Measurements from ENCODE around the gene ARL6IP4.

DNA sequence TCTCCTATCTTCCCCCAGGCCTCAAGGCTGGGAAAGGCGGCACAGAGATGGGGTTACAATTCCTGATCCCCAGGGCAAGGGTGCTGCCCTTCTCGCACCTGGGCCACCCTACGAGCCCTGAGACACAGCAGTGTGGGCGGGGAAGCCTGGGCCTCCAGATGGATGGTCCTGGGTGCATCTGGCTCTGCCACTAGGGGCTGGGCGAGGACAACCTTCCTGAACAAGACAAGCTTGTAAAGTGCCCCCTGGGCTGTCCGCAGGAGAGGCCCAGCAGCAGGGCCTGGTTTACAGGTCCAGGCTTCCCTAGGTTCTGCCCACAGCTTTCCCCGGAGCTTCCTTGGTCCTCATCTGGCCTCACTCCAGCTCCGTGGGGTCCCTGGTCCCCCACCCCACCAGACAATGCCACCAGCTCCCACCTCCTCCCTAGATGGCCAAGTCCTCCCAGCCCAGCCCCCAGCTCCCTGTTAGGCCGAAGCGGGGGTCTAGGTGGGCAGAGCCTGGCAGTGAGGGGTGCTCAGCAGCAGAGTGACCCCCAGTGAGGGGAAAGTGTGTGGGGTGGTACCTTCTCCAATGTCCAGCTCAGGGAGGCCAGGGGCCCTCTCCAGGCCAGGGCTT, 8.9 kb downstream of the ARL6IP4 start:
- TF ChIP-seq CTCF (IDR thresholded peaks at IDR 0.05; ENCODE audit: insufficient read depth, low read length): no peak
- TF ChIP-seq, protein P1, sequence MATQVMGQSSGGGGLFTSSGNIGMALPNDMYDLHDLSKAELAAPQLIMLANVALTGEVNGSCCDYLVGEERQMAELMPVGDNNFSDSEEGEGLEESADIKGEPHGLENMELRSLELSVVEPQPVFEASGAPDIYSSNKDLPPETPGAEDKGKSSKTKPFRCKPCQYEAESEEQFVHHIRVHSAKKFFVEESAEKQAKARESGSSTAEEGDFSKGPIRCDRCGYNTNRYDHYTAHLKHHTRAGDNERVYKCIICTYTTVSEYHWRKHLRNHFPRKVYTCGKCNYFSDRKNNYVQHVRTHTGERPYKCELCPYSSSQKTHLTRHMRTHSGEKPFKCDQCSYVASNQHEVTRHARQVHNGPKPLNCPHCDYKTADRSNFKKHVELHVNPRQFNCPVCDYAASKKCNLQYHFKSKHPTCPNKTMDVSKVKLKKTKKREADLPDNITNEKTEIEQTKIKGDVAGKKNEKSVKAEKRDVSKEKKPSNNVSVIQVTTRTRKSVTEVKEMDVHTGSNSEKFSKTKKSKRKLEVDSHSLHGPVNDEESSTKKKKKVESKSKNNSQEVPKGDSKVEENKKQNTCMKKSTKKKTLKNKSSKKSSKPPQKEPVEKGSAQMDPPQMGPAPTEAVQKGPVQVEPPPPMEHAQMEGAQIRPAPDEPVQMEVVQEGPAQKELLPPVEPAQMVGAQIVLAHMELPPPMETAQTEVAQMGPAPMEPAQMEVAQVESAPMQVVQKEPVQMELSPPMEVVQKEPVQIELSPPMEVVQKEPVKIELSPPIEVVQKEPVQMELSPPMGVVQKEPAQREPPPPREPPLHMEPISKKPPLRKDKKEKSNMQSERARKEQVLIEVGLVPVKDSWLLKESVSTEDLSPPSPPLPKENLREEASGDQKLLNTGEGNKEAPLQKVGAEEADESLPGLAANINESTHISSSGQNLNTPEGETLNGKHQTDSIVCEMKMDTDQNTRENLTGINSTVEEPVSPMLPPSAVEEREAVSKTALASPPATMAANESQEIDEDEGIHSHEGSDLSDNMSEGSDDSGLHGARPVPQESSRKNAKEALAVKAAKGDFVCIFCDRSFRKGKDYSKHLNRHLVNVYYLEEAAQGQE (IDR thresholded peaks at IDR 0.05; ENCODE audit: insufficient replicate concordance, low read depth): no peak
- no peak for TF ChIP-seq POLR2AphosphoS5 (IDR thresholded peaks at IDR 0.05; ENCODE audit: low read depth)
- TF ChIP-seq GABPA (IDR thresholded peaks at IDR 0.05; ENCODE audit: low read depth): no peak
- no peak for TF ChIP-seq SPI1 (IDR thresholded peaks at IDR 0.05; ENCODE audit: borderline replicate concordance, low read depth)
